Measurements from ENCODE around the gene FHAD1.
"Not testable (repeated sequence)": the region's sequence is repeated elsewhere in the genome, so short reads cannot be mapped to it uniquely, and the experiment has no call there.

Gene FHAD1

DNA sequence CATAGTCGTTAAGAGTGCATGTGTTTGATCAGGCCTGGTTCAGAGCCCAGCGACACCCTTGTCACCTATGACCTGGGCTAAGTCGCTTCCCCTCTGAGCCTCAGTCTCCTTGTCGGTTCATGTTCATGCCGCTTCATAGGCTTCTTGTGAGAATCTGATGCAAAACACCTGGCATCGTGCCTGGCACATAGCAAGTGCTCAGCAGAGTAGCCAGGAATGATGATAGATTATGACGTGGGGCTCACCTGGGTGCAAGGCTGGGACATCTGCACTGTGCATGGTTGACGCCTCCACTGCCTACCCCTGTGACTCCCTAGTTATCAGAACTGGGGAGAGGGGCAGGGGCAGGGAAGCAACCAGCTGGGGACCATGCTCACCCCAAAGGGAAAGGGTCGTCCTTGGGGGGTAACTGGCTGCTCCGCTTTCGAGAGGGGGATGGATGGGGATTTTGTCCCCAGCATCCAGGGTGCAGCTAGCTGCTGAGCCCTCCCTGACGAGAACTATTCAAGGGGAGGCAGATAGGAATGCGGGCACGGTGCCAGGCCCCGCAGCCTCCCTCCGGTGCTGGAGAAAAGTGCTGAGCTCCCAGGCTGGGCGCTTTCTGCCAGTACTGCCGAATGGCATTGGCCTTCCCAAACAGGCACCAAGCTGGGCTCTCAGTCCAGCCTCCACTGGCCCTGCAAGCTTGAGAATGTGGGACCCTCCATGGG, 171.9 kb downstream of the FHAD1 start:
- no peak for DNase-seq (ENCODE audit: low spot score)

DNA sequence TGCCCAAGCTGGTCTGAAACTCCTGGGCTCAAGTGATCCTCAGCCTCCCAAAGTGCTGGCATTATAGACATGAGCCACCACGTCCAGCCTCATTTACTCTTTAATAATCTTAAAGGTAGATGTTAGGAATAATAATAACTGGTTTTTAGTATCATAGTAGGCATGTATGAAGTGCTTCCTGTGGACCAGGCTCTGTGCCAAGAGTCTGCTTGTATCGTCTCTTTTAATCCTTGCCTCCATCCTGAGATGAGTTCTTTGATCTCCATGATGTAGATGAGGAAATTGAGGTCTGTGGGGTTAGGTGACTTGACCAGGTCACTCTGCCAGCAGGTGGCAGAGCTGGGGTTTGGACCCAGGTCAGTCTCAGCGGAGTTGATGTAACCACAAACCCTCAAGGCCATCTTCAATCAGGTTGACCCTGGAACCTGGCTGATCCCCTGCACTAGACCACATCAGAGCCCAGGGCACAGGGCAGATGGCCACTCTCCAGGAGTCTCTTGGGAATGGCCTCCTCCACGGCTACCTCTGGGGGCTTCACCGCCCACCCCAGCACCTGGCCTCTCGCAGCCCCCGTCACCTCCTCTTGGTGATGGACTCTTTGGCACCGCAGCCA, 173.9 kb downstream of the FHAD1 start:
- DNase-seq (ENCODE audit: low spot score) = no peak

DNA sequence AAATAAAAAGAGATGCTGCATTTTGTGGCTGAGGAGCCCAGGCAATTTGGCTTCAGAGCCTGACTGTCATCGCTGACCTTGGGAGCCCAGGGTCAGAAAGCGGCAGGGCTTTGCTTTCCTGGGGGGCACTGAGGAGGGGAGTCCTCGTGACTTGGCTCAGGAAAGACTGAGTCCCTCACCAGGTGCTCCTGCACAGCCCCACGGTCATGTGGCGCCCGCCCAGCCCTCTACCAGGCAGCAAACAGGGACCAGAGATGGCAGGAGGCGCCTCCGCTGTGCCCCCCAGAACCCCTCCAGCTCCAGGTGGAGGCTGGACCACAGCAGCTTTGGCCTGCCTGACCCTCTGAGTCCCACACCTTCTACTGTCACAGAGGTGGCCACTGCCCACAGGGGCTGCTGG, 175.8 kb downstream of the FHAD1 start:
- no peak for DNase-seq (ENCODE audit: low spot score)

DNA sequence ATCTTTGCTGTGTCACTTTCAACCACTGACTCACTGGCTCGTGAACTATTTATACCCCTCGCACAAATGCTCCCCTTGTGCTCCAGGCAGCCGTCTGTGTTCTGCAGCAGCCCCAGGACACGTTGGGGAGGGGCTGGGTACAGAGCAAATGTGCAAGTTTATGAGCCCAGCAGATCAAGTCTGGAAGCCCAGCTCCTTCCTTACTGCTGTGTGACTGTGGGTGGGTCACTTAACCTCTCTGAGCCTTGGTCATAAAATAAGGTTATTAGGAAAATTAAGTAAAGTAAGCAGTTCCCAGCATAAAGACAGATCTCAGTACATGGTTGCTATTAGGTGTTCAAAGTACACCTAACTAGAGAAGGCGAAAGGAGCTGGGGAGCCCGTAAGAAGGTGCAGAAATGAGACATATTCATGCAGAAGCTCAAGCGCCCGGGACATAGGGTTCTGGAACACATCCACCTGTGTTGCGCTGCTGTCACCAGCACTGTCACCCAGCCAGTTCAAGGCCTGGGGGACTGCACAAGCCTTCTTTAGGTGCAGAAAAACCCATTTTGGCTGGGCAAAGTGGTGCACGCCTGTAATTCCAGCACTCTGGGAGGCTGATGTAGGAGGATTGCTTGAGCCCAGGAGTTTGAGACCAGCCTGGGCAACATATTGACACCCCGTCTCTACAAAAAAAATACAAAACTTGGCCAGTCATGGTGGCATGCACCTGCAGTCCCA, 176.5 kb downstream of the FHAD1 start:
- no peak for DNase-seq (ENCODE audit: low spot score)

DNA sequence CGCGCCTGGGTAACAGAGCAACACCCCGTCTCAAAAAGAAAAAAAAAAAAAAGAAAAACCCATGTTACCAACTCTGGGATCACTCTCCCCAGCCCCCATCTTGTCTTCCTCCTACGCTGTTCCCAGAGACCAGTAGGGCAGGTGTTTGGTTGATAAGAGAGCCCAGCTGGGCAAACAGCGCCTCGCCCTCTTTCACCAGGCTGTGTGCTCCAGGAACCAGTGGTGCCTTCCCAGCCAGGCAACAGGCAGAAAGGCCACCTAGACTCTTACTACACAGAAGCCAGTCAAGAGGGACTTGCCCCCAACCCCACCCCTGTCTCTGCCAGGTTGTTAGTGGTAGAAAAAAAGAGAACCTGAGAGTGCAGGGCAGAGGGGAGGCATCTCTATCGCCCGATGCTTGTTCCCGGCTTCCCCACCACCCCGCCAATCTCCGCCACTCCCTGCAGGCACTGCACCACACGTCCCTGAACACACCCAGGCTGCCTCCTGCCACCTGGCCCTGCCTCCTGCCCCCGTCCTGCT, 177.2 kb downstream of the FHAD1 start:
- DNase-seq (ENCODE audit: low spot score) = no peak

DNA sequence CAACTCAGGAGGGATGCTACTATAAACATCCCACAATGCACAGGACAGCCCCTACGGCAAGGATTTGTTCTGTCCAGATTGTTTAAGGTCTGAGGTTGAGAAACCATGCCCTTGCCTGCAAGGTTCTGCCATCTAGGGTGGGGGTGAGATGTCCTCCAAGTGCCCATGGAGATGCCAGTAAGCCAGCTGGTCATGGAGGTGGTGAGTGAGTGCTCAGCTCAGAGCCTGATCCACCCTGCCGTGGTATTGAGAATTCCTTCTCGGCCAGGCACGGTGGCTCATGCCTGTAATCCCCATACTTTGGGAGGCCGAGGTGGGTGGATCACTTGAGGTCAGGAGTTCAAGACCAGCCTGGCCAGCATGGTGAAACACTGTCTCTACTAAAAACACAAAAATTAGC, 178.0 kb downstream of the FHAD1 start:
- no peak for DNase-seq (ENCODE audit: low spot score)

DNA sequence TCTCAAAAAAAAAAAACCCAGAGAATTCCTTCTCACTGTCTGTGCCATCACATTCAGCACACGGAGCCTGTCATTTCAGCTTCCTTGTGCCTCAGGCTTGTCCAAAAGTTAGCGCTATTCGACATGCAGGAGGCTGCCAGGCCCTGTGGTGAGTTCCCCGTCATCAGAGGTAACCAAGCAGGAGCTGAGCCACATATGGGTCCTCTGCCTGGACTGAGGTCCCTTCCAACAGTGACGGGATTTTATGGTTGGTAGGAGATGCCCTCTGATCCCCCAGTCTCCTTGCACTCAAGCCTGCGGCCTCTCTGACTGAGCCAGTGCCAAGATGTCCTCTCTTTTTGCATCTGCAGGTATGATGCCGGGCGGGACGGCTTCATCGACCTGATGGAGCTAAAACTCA, 178.5 kb downstream of the FHAD1 start:
- DNase-seq (ENCODE audit: low spot score) = no peak

DNA sequence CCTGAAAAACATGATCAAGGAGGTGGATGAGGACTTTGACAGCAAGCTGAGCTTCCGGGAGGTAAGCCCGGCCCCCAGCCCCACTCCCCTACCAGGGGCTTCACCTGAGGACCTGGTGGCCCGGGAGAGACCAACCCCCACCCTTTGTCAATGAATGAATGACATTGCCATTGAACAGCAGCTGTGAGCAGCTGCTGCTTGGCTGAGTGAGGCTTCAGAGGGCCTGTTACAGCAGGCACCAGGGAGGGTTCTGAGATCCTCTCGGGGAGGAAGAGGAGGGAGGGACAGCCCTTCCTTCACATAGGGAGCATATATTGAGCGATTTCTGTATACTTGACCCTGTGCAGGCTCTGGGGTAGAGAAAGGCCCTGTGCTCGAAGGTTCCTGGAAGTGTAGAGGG, 178.9 kb downstream of the FHAD1 start:
- no peak for DNase-seq (ENCODE audit: low spot score)

DNA sequence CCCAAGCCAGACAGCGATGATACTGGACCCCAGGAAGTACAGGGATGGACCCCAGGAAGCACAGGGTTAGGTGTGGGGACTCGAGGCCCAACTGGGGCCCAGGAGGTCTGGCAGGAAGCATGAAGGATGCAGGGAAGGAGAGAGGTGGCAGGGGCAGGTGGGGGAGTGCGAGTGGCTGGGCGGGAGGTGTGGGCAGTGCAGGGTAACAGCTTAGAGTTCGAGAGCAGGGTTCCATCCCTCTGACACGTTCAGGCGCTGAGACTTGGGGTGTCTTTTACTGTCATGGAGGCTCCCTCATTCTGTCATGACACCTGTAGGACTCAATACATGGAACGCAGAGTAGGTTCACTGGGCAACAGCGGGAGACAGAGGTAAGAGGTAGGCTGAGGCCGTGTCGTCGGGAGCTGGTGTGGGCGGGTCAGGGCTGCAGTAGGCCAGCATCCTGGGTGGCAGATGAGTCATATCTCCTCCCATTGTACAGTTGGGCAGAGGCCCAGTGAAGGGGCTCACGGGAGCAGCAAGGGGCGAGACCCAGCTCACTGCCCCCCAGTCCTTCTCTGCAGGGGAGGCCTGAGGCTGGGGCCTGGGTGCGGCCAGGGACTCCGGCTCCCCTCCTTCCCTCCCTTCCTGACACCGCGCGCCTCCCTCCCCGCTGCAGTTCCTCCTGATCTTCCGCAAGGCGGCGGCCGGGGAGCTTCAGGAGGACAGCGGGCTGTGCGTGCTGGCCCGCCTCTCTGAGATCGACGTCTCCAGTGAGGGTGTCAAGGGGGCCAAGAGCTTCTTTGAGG, 179.7 kb downstream of the FHAD1 start:
- DNase-seq (ENCODE audit: low spot score) = no peak

DNA sequence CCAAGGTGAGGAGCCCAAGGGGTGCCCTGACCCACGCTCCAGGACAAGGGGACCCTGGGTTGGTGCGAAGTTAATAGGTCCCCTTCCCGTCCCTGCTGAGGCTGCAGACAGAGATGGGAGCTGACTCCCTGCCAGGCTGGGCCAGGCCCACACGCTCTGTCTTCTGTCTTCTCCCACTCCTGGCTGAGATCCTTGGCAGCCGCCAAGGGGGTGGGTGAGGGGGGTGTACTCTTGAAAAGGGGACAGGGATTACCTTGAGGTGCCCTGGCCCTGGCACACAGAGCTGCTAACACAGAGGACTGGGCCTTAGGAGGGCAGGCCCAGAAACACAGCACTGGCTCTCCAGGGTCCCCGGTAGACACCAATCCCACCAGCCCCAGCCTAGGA, 180.2 kb downstream of the FHAD1 start:
- DNase-seq (ENCODE audit: low spot score) = no peak

DNA sequence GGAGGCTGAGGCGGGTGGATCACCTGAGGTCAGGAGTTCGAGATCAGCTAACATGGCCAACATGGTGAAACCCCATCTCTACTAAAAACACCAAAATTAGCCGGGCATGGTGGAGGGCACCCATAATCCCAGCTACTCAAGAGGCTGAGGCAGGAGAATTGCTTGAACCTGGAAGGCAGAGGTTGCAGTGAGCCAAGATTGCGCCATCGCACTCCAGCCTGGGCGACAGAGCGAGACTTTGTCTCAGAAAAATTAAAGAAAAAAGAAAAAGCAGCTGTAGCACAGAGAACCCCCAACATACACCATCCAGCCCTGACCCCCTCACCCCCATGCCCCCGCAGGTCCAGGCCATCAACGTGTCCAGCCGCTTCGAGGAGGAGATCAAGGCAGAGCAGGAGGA, 181.2 kb downstream of the FHAD1 start:
- not testable (repeated sequence) for DNase-seq (ENCODE audit: low spot score)

DNA sequence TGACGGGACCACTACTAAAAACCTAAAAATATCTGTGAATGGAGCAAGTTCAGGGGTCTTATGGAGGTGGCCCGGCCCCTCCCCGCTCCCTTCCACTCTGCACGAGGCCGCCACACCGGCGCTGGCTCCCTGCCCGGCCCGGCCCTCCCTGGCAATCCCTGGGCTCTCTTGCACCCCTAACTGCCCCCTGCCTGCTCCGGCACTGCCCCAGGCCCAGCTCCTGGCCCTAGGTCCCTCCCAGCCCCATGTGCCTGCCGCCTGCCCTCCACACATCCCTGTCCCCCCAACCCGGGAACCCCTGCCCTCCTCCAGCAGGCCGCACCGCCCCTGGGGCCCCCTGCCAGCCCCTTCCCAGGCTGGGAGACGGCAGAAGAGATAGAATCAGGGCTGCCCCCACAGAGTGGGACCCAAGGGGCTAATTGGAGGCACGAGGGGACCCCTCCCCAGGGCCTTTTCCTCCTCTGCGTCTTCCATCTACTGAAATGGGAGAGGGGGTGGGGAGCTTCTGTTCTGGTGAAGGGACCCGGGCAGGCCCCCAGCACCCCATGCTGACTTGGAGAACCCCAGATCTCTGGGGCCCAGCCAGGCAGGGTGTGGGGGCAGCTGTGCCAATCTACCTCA, 181.9 kb downstream of the FHAD1 start:
- no peak for DNase-seq (ENCODE audit: low spot score)

DNA sequence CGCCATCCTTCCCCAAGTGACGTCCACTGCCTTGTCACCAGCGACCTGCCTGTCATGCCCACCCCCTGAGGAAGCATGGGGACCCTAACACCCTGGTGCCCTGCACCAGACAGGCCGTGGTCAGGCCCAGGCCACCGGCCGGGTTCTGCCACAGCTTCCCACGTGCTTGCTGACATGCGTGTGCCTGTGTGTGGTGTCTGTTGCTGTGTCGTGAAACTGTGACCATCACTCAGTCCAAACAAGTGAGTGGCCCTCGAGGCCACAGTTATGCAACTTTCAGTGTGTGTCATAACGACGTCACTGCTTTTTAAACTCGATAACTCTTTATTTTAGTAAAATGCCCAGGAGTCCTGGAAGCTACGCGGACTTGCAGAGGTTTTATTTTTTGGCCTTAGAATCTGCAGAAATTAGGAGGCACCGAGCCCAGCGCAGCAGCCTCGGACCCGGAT, 182.7 kb downstream of the FHAD1 start:
- DNase-seq (ENCODE audit: low spot score) = peak; percentile 65

DNA sequence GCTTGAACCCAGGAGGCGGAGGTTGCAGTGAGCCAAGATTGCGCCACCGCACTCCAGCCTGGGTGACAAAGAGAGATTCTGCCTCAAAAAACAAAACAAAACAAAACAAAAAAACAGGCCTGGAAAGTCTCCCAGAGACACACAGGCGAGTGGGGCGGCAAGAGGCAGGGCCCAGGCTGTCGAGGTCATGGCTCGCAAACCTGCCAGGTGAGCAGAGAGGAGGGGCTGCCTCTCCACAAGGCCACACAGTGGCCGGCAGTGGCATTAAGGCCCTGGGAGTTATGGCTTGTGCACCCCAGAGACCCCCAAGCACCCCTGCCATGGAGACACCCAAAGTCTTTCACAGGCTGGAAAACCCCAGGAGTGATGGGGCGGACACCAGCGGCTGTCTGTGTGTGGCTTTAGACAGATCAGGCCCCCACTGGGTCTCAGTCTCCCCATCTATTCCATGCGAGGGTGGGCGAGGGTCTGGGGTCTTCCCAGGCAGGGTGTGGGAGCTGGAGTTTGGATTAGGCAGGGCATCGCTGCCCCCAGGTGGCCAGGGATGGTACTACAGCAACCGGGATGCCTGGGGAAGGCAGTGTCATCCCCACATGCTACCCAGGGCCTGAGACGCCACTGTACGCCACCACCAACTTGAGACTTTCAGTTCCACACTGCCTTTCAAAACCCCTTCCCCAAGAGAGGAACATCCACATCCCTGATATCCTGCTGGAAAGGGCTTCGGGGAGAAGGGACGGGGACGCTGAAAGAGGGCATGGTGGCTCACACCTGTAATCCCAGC, 184.0 kb downstream of the FHAD1 start:
- peak; percentile 86 for DNase-seq (ENCODE audit: low spot score)

DNA sequence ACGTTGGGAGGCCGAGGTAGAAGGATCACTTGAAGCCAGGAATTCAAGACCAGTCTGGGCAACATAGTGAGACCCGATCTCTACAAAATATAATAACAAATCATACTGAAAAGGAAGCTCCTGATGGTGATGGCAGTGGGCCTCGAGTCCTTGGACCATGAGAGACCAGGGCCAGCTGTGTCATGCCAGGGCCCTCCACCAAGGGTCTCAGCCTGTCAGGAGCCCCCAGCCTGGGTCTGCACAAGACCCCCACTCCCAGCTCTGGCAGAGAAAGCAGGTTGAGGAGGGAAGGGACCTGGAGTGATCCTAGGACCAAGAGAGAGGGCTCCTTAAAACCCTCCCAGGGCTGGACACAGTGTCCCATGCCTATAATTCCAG, 184.5 kb downstream of the FHAD1 start:
- no peak for DNase-seq (ENCODE audit: low spot score)

DNA sequence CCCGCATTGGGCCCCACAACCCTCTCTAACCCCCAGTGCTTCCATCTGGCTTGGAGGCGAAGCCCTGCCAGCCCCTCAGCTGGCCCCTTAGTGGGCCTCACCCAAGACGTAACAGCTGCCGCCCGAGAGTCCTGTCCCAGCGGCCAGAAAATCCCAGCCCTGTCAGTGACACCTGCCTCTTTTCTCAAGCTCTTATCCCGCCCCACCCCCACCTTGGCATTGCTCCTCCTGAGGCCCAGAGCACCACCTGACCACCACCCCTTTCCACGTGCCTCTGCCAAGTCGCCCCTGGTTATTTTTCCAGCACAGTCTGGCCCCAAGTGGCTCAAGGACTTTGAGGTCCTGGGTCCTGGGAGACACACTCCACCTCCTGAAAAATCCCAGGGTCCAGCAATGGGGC, 185.3 kb downstream of the FHAD1 start:
- DNase-seq (ENCODE audit: low spot score) = no peak

DNA sequence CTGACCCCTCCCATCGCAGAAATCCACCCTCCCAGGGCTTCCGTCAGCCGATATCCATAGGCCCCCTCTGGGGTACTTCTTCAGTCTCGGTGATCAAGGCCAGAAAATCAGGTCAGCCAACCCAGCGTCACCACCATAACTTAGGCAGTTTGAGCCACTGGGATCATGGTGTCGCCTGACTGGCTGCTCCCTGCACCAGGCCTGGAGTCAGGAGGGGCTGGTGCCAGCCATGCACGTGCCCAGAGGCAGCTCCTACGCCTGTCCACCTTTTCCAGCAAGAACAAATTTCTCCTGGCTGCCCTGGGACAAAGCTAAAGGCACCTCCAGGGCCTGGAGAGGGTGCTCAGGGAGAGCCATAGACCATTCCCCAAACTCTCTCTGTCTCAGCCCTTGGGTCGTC, 186.4 kb downstream of the FHAD1 start:
- DNase-seq (ENCODE audit: low spot score) = no peak

DNA sequence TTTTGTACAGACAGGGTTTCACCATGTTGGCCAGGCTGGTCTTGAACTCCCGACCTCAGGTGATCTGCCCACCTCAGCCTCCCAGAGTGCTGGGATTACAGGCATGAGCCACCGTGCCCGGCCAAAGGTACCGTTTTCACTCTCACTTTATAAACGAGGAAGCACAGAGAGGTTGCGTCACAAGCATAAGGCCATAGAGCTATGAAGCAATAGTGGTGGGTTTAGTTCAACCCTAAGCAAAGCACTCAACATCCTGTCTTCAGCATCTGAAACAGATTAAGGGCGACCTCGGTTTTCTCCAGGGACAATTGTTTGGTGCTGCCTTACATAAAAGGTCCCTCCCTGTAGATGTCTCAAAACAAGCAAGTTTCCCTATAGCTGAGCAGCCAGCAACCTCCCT, 187.7 kb downstream of the FHAD1 start:
- not testable (repeated sequence) for DNase-seq (ENCODE audit: low spot score)

DNA sequence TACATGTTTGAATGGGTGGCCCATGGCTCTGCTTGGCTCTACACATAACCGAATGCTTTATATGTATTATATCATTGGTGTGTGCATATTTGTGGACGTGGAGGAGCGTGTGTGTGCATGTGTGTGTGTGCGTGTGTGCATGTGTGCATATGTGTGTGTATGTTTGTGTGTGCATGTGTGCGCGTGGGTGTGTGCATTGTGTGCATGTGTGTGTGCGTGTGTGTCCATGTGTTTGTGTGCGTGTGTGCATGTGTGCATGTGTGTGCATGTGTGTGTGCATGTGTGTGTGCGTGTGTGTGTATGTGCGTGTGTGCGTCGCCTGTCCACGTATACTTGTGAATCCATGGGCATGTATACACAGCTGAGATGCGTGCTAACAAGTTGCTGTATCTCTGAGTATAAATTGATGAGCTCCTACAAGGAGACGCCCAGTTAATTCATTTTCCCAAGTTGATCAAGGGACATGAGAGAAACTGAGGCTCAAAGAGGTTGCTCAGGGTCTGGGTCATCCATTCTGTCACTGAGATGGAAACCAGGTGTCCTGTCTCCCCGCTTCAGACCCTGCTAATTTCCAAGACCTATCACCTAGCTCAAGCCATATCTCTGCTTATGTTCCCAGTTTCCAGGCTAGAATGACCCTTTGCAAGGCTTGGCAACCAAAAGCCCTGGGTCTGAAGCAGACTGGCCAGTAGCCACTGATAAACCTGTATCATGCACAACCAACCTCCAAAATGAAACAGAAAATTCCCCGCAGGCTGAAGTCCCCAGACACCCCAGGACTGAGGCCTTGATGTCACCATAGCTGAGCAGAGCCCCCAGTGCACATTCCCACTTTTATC, 188.4 kb downstream of the FHAD1 start:
- no peak for DNase-seq (ENCODE audit: low spot score)

DNA sequence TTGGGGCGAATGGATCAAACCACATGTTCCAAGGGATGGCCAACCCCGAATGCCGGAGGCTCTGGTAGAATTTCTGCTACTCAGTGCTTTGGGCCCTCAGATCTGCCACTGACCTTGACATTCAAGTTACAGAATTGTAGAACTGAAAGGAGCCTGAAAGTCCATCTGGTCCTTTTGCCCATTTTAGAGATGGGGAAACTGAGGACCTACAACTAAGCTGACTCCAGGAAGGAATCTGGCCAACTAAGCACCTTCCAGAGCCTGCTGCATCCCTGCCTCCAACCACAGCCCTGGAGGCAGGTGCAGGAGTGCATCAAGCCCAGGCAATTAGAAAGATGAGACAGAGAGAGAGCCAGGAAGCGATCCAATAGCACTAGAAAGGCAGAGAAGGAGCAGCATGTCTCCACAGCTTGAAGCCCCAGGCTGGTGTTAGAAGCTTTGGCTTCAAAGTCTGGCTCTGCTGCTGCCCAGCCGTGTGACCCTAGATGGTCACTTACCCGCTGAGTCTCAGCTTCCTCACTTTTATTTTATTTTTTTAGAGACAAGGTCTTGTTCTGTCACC, 189.9 kb downstream of the FHAD1 start:
- no peak for DNase-seq (ENCODE audit: low spot score)
